Mononuclear cell (primary cell): ENCODE measurements around the gene DPP7. TPM values are rescaled to one million over a fixed set of nuclear protein-coding genes. Genes with fewer than 3 reads are reported as not detected.
"Not testable (repeated sequence)": the region's sequence is repeated elsewhere in the genome, so short reads cannot be mapped to it uniquely, and the experiment has no call there.

Experiments used
- H3K27me3 ChIP-seq: 2 replicates; pipeline ENCODE4 v1.6.0; 2011; ENCODE audit warnings: low read length, control low read depth; ENCODE audit not compliant: insufficient read depth
- H3K4me1 ChIP-seq: 2 replicates; pipeline ENCODE4 v1.5.1; 2011; ENCODE audit warnings: mild to moderate bottlenecking, low read length, control low read depth; ENCODE audit not compliant: insufficient read depth
- H3K4me3 ChIP-seq: 2 replicates; pipeline ENCODE4 v1.5.1; 2011; ENCODE audit warnings: mild to moderate bottlenecking, low read length, moderate library complexity
- H3K9me3 ChIP-seq: 2 replicates; pipeline ENCODE4 v1.5.1; 2011; ENCODE audit warnings: low read depth, mild to moderate bottlenecking, control low read depth, low read length
- total RNA-seq: library from RNA; depleted of rRNA; stranded (reverse); fragments of >200 nt; gene quantifications from one replicate; pipeline ENCODE4 v1.2.3, GENCODE V29; 2012

Gene DPP7
- total RNA-seq, 1 donor = 86.9 TPM

GRCh38 chr9:137127301-137128157 is 13.0 kb upstream of the DPP7 start:
- Histone ChIP-seq H3K9me3 (no peaks in the 10 kb centered on the region), H3K27me3 (peaks cover 3% of the 10 kb centered on the region), H3K4me1 (peaks cover 46% of the 10 kb centered on the region), H3K4me3 (peak overlapping the region; percentile 23)

- Histone ChIP-seq H3K4me3 (peak overlapping the region; percentile 23), H3K9me3 (no peaks in the 10 kb centered on the region), H3K27me3 (peaks cover 3% of the 10 kb centered on the region), H3K4me1 (peaks cover 46% of the 10 kb centered on the region)
These were observed 12.3 kb upstream of the DPP7 start for GRCh38 chr9:137126786-137127185.

- not testable (repeated sequence) for H3K27me3 ChIP-seq, H3K4me3 ChIP-seq, H3K9me3 ChIP-seq
- H3K4me1 ChIP-seq = peaks cover 34% of the 10 kb centered on the region
These were observed 9.5 kb upstream of the DPP7 start for GRCh38 chr9:137123952-137124462.

GRCh38 chr9:137123468-137123837 is 8.9 kb upstream of the DPP7 start:
- peaks cover 29% of the 10 kb centered on the region for H3K4me1 ChIP-seq
- no peak overlapping the region for H3K4me3 ChIP-seq
- H3K9me3 ChIP-seq = no peaks in the 10 kb centered on the region
- H3K27me3 ChIP-seq = no peaks in the 10 kb centered on the region

GRCh38 chr9:137122796-137123467 is 8.4 kb upstream of the DPP7 start:
- peaks cover 24% of the 10 kb centered on the region for H3K4me1 ChIP-seq
- not testable (repeated sequence) for H3K27me3 ChIP-seq, H3K9me3 ChIP-seq, H3K4me3 ChIP-seq

- not testable (repeated sequence) for H3K27me3 ChIP-seq, H3K4me3 ChIP-seq, H3K9me3 ChIP-seq
- peaks cover 16% of the 10 kb centered on the region for H3K4me1 ChIP-seq
These were observed 7.6 kb upstream of the DPP7 start for GRCh38 chr9:137121927-137122795.

- H3K4me1 ChIP-seq = peaks cover 16% of the 10 kb centered on the region
- not testable (repeated sequence) for H3K4me3 ChIP-seq, H3K9me3 ChIP-seq, H3K27me3 ChIP-seq
These were observed 3.6 kb upstream of the DPP7 start for GRCh38 chr9:137118092-137118603.

- no peak overlapping the region for H3K4me3 ChIP-seq
- no peaks in the 10 kb centered on the region for H3K9me3 ChIP-seq
- peaks cover 14% of the 10 kb centered on the region for H3K4me1 ChIP-seq
These were observed 2.8 kb upstream of the DPP7 start for GRCh38 chr9:137117269-137117731.

GRCh38 chr9:137116728-137117127 is 2.2 kb upstream of the DPP7 start:
- Histone ChIP-seq H3K4me1 (peaks cover 14% of the 10 kb centered on the region), H3K9me3 (no peaks in the 10 kb centered on the region), H3K4me3 (no peak overlapping the region), H3K27me3 (no peaks in the 10 kb centered on the region)

More at GRCh38 chr9:137117269-137117731, 2.8 kb upstream of the DPP7 start:
- H3K27me3 ChIP-seq = no peaks in the 10 kb centered on the region

- no peaks in the 10 kb centered on the region for H3K9me3 ChIP-seq
- H3K4me3 ChIP-seq = no peak overlapping the region
These were observed 1.5 kb upstream of the DPP7 start for GRCh38 chr9:137116027-137116507.

GRCh38 chr9:137115394-137116026 is 977 bp upstream of the DPP7 start:
- Histone ChIP-seq H3K9me3 (no peaks in the 10 kb centered on the region), H3K27me3 (no peaks in the 10 kb centered on the region), H3K4me1 (peaks cover 14% of the 10 kb centered on the region), H3K4me3 (no peak overlapping the region)

More at GRCh38 chr9:137116027-137116507, 1.5 kb upstream of the DPP7 start:
- H3K27me3 ChIP-seq = no peaks in the 10 kb centered on the region
- H3K4me1 ChIP-seq = peaks cover 14% of the 10 kb centered on the region

- peak overlapping the region; percentile 39 for H3K4me3 ChIP-seq
- H3K9me3 ChIP-seq = no peaks in the 10 kb centered on the region
These were observed 317 bp downstream of the DPP7 start for GRCh38 chr9:137114220-137114612.

GRCh38 chr9:137113385-137114159 is 961 bp downstream of the DPP7 start:
- Histone ChIP-seq H3K4me3 (no peak overlapping the region), H3K27me3 (no peaks in the 10 kb centered on the region), H3K9me3 (no peaks in the 10 kb centered on the region), H3K4me1 (peaks cover 14% of the 10 kb centered on the region)

More at GRCh38 chr9:137114220-137114612, 317 bp downstream of the DPP7 start:
- Histone ChIP-seq H3K27me3 (no peaks in the 10 kb centered on the region), H3K4me1 (peaks cover 14% of the 10 kb centered on the region)
